GM18870 (cell line): ENCODE results near the gene LMLN.
"Not testable (repeated sequence)": the region's sequence is repeated elsewhere in the genome, so short reads cannot be mapped to it uniquely, and the experiment has no call there.

Source experiments
- ATAC-seq: cut with Tn5 transposase; IDR thresholded peaks from one replicate; pipeline ENCODE4 v1.9.1; 2021; ENCODE audit warnings: moderate library complexity; ENCODE audit not compliant: unreplicated experiment

LMLN gene

DNA sequence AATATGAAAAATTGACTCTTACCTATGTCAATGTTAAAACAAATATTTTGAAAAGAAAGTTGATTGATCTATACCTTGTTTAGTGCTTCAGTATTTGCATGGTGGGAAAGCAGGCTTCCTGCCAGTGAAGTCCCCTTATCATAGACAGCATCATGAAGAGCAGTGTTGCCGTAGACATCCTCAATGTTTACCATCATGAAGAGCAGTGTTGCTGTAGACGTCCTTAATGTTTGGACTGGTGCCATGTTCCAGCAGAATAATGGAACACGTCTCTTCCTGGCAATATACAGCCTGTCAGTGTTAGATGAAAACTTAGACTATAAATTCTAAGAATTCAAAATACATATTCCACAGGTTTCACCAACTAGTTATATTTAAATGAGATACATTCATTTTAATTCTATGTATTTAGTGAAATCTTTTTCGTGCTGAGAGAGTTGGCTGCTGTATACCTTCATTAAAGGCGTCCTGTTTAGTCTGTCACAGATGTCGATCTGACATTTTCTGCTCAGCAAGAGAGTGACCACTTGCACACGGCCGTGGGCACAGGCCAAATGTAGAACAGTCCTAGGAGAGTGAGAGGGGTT lies 116.8 kb downstream of the LMLN start:
- no peak for ATAC-seq

DNA sequence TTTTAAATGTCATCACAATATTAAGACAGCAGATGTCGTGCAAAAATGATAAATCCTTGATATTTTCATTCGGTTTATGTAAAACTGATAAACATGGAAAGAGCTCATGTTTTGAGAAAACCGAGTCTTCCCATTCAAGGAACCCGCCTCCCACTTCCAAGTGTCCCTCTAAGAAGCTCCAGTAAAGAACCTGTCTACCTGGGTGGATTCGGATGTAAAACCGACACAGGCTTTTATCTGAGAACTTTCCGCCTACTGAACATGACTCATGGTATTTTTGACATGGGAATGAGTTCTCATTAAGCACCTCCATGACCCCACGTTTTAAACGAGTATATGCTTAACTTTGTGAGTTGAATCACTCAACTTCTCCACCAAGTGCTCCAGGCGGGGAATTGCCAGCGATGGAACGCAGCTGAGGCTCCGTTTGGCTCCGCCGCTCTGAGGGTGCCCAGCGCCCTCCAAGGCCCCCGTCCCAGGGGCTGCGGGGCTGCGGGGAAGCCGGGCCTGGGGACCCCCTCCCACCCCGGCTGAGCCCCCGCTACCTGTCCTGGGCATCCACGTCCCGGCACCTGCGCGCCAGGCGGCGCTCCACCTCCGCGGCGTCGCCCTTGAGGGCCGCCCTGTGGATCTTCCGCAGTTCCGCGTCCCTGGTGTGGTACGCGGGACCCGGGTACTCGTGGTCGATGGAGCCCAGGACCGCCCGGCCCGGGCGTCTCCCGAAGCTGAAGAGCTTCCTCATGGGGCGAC lies 119.9 kb downstream of the LMLN start:
- no peak for ATAC-seq

DNA sequence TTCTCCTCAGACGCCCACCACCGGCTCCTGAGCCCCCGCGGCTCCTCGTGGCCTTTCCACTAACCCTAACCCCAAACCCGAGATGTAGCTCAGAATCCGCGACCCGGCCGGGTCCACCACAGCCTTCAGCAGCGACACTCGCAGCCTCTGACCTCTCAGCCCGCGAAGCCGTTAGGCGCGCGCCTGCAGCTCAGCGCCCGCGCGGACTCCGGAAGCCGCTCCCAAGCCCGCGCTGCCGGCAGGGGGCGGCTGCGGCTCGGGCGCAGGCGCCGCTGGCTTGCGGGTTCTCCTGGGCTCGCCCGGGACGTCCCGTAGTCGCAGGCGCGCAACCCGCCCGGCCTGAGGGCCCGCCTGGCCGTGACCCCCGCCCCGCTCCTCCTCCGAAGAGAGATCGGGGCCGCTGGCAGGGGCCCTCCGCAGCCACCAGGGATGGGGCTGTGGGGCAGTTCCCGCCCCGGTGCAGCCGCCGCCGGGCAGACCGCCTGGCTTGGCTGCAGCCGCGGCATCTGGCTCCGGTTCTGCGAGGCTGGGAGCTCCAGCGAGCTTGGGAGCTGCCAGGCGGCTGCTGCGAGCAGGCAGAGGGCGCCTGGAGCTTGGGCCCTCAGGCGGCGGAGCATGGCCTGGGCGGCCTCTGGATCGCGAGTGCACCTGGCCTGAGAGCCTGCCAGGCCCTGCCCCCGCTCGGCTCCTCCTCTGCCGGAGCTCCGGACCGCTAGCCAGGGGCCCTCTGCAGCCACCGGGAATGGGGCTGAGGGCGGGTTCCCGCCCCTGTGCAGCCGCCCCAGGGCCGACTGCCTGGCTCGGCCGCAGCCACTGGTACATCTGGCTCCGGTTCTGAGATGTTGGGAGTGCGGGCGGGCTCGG lies 120.7 kb downstream of the LMLN start:
- no peak for ATAC-seq

DNA sequence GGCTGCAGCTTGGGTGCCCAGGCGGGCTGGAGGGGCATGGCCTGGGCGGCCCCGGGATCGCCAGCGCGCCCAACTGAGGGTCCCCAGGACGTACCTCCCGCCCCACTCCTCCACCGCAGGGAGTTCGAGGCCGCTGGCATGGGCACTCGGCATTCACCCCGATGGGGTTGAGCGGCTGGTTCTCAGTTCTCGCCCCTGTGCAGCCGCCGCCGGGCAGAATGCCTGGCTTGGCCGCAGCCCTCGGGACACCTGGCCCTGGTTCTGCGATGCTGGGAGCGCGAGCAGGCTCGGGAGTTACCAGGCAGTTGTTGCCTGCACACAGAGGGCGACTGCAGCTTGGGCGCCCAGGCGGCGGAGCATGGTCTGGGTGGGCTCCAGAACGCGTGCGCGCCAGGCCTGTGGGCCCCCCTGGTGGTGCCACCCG lies 121.4 kb downstream of the LMLN start:
- no peak for ATAC-seq

DNA sequence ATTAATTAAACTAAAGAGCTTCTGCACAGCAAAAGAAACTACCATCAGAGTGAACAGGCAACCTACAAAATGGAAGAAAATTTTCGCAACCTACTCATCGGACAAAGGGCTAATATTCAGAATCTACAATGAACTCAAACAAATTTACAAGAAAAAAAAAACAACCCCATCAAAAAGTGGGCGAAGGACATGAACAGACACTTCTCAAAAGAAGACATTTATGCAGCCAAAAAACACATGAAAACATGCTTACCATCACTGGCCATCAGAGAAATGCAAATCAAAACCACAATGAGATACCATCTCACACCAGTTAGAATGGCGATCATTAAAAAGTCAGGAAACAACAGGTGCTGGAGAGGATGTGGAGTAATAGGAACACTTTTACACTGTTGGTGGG lies 122.2 kb downstream of the LMLN start:
- ATAC-seq, result not testable (repeated sequence)

DNA sequence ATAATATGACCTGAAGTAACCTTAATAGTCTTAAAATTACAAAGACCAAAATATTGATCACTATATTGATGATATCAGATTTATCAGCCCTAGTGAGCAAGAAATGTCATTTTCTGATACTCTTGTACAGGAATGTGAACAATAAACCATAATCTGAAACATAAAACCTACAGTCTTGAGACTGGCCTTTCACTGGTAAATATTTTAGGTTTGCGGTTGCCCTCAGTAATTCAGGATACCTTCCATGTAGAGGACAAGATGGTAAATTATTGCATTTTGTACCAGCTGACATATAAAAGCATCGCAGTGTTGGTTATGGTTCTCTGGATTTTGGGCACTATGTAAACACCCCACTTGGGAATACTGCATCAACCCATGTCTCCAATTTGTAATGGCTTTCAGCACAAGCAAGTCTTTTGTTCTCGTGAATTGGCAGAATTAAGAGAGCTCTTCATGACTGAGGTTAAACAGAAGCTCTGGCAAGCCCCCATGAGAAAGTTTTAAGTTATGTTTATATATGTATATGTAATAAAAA lies 128.5 kb downstream of the LMLN start:
- ATAC-seq, result no peak

DNA sequence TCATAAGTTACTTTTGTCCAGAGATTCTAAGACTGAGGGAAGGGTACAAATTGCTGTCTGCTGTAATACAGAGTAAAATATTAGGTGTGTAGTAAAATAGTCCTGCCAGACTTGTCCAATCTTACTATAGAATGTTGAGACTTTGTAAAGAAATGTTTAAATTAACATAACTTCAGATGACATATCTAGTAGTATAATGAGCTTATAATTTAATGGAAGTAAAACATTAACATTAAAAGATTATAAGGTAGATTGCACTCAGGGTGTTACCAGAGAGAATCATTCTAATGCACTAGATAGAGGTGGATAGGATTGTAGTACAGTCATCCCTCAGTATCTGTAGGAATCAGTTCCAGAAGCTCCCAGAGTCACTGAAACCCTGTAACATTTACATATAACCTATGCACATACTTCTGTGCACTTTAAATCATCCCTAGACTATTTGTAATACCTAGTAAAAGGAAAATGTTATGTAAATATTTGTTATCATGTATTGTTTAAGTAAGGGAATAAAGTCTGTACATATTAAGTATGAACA lies 130.8 kb downstream of the LMLN start:
- ATAC-seq, result no peak

DNA sequence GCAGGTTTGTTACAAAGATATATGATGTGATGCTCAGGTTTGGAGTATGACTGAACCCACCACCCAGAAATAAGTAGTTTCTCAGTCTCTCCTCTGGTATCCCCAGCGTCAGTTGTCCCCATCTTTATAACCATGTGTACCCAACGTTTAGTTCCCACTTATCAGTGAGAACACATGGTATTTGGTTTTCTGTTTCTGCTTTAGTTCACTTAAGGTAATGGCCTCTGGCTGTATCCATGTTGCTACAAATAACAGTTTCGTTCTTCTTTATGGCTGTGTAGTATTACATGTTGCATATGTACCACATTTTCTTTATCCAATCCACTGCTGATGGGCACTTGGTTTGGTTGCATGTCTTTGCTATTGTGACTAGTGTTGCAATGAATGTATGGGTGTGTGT lies 132.3 kb downstream of the LMLN start:
- ATAC-seq, result no peak

DNA sequence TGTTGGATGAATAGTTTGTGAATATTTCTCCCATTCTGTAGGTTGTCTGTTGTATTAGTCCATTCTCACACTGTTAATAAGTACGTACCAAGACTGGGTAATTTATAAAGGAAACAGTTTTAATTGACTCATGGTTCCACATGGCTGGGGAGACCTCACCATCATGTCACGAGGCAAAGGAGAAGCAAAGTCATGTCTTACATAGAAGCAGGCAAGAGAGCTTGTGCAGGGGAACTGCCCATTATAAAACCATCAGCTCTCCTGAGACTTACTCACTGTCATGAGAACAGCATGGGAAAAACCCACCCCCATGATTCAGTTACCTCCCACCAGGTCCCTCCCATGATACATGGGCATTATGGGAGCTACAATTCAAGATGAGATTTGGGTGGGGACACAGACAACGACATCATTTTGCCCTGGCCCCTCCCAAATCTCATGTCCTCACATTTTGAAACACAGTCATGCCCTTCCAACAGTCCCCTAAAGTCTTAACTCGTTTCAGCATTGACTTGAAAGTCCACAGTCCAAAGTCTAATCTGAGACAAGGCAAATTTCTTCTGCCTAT lies 133.2 kb downstream of the LMLN start:
- ATAC-seq, result no peak
